ENCODE measurements around the gene GGTLC2. TPM values are rescaled to one million over a fixed set of nuclear protein-coding genes. Genes with fewer than 3 reads are reported as not detected.
"Not testable (repeated sequence)": the region's sequence is repeated elsewhere in the genome, so short reads cannot be mapped to it uniquely, and the experiment has no call there.

GGTLC2 gene
- total RNA-seq (ENCODE audit: low replicate concordance), result not detected in 2 replicates
- long read RNA-seq, result 0 reads

DNA sequence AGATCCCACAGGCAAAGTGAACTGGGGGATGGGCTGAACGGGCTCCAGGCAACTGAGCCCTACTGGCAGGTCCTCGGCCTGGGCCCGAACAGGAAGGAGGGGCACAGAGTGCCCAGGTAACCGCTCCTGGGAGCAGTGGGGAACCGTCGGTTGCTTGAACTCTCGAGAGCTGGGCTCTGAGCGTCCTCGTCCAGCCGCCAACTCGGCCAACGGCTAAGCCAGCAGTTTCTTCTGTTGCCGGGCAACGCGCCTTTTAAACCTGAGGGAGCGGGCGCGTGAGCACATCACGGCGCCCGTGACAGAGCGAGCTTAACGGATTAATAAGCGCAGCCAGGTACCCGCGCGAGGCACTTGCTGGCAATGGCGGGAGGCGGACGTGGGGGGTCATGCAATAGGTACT is at the start of gene GGTLC2:
TSS of gene GGTLC2 (plus strand) at position 301 of the 400 bp plus-strand sequence. CDS start 1,732 bp downstream, outside the sequence.
- H3K9me3 Mint-ChIP-seq; DNase-seq (ENCODE audit: extremely low spot score, unreplicated experiment); H3K4me3 Mint-ChIP-seq; H3K27ac Mint-ChIP-seq; H3K27me3 Mint-ChIP-seq; H3K4me1 Mint-ChIP-seq (ENCODE audit: unreplicated experiment); H3K36me3 Mint-ChIP-seq: not testable (repeated sequence)

DNA sequence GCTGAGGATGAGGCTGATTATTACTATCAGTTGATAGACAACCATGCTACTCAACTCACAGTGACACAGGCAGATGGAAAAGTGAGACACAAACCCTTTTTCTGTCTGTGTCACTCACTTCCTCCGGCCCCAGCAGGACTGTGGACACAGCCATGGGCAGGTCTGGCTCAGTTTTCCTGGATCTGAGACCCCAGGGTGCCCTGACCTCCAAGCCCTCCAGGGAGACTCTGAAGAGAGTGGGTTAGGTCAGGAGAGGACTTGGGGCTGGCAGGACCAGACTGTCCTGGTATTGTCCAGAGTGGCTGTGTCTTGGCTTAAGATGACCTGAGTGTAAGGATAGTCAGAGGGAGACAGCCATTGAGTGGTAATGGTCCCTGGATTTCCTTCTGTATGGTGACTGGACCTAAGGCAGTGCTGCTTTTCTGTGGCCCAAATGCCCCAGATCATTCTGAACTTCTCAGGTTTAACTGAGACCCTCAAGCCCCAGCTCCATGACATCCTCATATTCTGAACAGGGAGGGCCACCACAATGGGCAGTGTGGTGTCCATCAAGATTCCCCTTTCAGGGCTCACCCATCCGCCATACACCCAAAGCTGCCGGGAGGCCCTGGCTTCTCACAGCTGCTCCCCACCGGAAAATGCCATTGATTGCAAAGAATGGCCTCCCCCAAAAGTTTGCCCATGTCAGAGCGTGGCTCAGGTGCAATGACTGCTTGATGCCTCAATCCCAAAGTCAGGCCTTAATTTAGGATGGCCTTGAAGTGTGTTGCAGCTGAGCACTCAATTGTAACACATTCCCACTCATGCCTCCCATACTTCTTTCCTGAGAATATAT is 49.2 kb upstream of the GGTLC2 start:
- H3K36me3 Mint-ChIP-seq, result no peaks in the 10 kb centered on the region

DNA sequence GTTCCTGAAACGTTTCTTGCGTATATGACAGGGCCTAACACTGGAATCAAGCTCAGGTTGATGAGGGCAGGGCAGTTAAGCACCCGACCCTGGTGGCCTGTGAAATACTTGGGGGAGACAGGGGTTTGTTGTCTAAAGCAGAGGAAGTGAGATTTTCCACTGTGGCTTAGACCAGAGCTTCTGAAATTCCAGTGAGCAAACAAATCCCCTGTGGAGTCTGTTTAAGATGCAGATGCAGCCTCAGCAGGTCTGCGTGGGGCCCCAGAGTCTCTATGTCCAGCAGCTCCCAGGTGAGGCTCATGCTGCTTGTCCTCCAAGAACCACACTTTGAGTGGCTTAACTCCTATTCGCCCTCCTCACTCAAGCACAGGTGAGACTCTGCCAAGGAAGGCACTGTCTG is 46.3 kb upstream of the GGTLC2 start:
- Mint-ChIP-seq H3K27ac (no peak overlapping the region), H3K27me3 (peaks cover 22% of the 10 kb centered on the region), H3K36me3 (no peaks in the 10 kb centered on the region), H3K4me1 (ENCODE audit: unreplicated experiment) (peaks cover 4% of the 10 kb centered on the region), H3K4me3 (no peak overlapping the region), H3K9me3 (no peaks in the 10 kb centered on the region)
- TF ChIP-seq, protein P1, sequence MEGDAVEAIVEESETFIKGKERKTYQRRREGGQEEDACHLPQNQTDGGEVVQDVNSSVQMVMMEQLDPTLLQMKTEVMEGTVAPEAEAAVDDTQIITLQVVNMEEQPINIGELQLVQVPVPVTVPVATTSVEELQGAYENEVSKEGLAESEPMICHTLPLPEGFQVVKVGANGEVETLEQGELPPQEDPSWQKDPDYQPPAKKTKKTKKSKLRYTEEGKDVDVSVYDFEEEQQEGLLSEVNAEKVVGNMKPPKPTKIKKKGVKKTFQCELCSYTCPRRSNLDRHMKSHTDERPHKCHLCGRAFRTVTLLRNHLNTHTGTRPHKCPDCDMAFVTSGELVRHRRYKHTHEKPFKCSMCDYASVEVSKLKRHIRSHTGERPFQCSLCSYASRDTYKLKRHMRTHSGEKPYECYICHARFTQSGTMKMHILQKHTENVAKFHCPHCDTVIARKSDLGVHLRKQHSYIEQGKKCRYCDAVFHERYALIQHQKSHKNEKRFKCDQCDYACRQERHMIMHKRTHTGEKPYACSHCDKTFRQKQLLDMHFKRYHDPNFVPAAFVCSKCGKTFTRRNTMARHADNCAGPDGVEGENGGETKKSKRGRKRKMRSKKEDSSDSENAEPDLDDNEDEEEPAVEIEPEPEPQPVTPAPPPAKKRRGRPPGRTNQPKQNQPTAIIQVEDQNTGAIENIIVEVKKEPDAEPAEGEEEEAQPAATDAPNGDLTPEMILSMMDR (conservative IDR thresholded peaks at IDR 0.05), result no peak
- DNase-seq (ENCODE audit: extremely low spot score, unreplicated experiment), result no peak

More for the DNA sequence above, 49.2 kb upstream of the GGTLC2 start:
- Mint-ChIP-seq H3K4me3 (no peak overlapping the region), H3K9me3 (no peaks in the 10 kb centered on the region), H3K4me1 (ENCODE audit: unreplicated experiment) (peaks cover 13% of the 10 kb centered on the region), H3K27ac (no peak overlapping the region), H3K27me3 (peaks cover 16% of the 10 kb centered on the region)
- DNase-seq (ENCODE audit: extremely low spot score, unreplicated experiment), result peak; percentile 39
- TF ChIP-seq, protein P1 (conservative IDR thresholded peaks at IDR 0.05), result no peak

DNA sequence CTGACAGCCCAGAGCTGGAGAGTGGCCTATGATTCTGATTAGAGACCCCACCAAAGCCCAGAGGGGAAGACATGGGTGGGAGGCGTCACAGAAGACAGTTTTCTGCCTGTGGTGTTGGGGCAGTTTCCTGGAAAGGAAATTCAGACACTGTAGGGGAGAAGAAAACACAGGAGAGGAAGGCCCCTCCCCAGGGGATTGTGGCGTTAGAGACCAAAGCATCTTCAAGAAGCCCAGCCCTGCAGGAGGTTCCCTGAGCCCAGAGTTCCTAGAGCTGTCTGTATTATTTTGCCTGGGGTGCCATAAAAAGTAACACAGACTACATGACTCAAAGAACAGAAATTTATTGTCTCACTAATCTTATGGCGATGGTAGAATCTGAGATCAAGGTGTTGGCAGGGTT is 45.2 kb upstream of the GGTLC2 start:
- Mint-ChIP-seq H3K4me1 (ENCODE audit: unreplicated experiment) (peaks cover under 1% of the 10 kb centered on the region), H3K9me3 (no peaks in the 10 kb centered on the region), H3K27me3 (peaks cover 18% of the 10 kb centered on the region), H3K36me3 (no peaks in the 10 kb centered on the region), H3K27ac (no peak overlapping the region), H3K4me3 (no peak overlapping the region)
- no peak for DNase-seq (ENCODE audit: extremely low spot score, unreplicated experiment)
- TF ChIP-seq, protein P1 (conservative IDR thresholded peaks at IDR 0.05), result no peak

DNA sequence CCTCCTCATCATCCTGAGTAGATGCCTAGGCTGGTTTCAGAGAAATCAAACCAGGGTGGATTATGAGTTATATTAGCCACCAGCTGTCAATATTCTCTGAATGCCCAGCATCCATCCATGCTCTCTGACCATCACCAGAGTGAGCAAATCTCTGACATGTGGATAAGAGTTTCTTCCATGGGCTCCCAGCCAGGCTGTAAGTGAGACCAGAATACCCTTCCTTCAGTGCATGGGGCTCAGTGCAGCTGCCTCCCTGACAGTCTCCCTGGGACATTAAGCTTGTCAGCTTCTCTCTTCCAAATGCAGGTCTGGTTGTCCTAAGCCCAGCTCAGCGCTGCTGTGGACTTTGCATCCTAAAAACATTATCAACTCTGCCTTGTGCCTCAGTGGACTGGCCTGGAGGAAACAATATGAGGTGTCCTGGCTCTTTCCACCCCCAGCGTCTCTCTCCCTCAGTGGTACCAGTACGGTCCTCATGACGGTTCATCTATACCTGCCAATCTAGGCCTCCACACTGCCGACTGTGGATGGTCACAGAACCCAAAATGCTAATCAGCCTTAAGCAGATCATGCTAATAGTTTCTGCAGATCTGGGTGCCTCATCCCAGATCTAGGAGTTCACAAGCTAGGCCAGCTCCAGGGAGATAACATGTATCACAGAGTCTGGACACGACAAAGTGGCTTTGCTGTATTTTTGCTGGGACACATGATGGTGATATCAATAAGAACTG is 43.7 kb upstream of the GGTLC2 start:
- Mint-ChIP-seq H3K27me3 (peaks cover 18% of the 10 kb centered on the region), H3K9me3 (no peaks in the 10 kb centered on the region), H3K36me3 (no peaks in the 10 kb centered on the region)

More for the DNA sequence above, 43.7 kb upstream of the GGTLC2 start:
- H3K4me3 Mint-ChIP-seq, result no peak overlapping the region
- no peak overlapping the region for H3K27ac Mint-ChIP-seq
- H3K4me1 Mint-ChIP-seq (ENCODE audit: unreplicated experiment), result no peaks in the 10 kb centered on the region
- TF ChIP-seq, protein P1 (conservative IDR thresholded peaks at IDR 0.05), result no peak
- DNase-seq (ENCODE audit: extremely low spot score, unreplicated experiment), result no peak
